EH (cell line): ENCODE measurements around the gene C18orf63.
"Not testable (repeated sequence)": the region's sequence is repeated elsewhere in the genome, so short reads cannot be mapped to it uniquely, and the experiment has no call there.

ENCODE experiments used
- DNase-seq: peaks from one replicate; pipeline ENCODE4 v3.0.0-alpha.2; 2015; ENCODE audit warnings: low read depth

Gene C18orf63

DNA sequence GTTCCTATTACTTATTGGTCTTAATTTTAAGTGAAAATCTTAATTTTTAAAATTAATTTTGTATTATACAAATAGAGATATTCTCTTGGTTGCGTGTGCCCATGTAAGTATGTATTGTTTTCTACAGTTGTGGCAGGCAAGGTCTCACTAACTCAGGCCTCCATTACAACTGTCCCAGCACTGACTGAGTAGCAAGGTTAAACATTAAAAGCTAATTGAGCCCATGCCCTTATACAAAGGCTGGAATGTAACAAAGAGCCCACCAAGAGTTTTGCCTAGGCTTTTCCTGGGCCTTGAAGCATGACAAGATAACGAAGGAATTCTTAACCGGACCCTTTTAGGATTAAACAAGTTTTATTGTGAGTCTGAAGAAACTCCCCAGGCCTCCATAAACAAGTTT, 11.2 kb downstream of the C18orf63 start:
- DNase-seq = not testable (repeated sequence)

DNA sequence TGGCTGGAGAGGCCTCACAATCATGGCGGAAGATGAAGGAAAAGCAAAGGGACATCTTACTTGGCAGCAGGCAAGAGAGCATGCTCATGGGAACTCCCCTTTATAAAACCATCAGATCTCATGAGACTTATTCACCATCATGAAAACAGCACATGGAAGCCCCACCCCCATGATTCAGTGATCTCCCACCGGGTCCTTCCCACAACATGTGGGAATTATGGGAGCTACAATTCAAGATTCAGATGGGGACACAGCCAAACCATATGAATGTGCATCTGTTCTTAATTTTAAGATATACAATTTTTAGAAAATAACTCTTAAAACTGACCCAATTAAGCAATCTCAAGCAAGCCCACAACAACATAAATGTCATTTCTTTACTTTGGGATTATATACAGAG, 12.6 kb downstream of the C18orf63 start:
- DNase-seq = peak; percentile 28

DNA sequence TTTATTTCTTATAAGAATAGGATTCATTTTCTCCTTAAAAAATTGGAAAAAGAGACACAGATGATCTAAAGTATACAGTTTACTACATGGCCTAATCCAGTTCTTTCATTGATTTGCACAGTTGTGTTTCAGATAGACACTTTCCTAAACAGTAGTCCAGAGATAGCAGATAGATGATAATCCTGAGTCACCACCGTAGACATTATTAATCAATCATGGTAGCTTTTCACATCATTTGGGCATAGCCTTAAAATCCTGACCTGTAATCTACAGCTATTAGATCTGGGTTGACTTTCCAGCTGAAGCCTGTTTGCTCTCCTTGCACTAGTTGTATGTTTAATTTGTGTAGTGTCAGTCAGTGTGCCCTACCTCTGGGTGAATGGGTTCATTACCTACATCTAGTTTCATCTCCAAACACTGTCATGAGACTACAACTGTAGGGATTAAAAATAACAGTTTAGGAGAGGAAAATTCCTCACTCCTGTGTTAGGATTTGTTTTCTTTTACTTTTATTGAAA, 14.1 kb downstream of the C18orf63 start:
- DNase-seq = no peak

DNA sequence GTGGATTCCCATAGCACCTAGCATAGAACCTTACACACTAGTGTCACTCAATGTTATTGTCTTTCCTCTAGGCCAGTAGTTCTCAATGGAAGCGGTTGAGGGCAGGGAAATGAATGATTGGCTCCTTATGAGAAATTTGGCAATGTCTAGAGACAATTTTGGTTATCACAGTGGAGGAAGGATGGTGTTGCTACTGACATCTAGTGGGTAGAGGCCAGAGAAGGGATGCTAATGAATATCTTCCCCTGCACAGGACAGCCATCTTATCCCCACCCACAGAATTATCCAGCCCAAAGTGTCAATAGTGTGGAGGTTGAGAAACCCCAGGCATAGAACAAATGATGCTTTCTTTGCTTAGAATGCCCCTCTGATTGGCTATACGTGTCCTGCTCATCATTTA, 15.8 kb downstream of the C18orf63 start:
- DNase-seq = peak; percentile 58

DNA sequence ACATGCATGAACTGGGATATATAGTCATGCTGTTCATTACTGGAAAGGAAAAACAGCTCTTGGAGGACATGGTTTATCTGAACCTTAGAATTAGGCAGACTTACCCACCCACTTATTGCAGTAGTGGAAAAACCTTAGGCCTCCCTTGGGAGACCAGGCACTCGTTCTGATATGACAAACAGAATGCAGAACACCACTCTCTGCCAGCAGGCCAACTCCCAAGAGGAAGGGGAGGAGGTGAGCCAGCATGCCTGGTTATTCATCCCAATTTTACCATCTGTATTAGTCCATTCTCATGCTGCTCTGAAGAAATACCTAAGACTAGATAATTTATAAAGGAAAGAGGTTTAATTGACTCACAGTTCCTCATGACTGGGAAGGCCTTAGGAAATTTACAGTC, 17.5 kb downstream of the C18orf63 start:
- DNase-seq = no peak

DNA sequence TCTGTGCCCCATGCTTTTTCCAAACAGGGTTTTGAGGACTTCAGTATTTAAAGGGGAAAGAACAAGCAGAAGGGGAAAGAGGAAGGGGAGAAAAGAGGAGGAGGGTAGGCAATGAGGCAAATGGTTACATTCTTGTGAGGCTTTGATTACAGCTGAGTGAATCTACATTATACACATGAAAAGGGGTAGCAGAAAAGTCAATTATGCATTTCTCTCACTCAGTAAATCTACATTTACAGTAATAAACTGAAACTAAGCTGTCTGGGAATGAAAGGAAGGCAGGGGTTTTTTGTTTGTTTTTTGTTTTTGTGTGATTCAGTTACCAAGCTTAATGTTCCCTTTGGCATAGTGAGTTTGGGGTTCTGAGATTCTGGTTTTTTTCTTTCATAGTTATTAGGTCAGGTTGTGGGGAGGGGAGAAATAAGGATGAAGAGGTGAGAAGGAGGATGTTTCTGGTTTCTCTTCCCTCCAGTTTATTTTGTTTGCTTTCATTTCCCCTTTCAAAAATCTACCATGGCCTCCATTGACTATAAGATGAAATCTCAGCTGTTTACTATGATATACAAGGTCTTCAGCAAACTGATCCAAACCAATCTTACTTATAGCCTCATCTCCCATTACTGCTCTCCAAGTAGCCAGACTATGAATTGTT, 18.7 kb downstream of the C18orf63 start:
- DNase-seq = no peak

DNA sequence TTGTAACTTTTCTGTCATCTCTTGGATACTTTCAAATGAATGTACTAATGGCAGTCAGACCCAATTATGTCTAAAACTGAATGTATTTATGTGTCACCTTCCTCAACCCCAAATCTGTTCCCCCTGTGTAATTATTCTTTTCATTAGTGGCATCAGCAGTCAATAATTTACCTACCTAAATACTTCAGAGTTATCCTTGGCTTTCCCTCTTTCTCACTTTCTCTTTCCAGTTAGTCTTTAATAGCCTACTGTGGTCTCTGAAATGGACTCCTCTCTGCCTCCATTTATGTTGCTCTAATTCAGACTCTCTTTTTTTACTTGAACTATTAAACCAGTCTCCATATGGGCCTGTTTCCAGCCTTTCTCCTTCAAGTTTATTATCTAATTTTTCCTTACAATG, 21.0 kb downstream of the C18orf63 start:
- DNase-seq = no peak

DNA sequence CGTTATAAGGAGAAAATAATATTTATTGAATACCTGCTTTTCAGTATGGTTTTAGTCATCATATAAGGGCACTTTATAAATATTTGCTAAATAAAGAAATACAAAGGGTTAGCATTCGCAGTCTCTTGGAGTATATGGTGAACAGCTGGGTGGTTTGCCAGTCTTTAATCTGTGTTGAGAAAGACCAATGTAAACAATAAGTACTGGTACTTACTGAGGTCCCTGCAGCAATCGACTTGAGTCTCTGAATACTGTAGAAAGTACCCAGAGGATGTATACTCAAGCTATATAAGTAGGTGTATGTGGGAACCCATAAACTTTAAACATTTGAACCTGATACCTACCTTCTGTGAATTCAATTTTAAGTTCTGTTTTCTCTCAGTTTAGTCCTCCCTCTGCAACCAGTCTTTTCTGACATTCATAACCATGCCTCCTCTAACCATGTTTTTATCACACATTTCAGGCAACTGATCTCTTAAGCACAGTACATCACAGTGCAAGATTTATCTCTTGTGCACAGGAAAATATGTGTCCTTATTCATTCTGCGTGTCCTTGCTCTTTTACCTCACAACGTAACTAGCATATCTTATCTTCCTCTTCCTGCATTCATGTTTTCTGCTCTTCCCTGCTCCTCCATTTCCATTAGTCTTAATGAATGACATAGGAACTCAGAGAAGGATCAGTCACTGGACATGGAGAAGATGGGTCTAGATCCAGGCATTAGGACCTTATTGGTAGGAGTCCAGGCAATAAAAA, 21.7 kb downstream of the C18orf63 start:
- DNase-seq = no peak

DNA sequence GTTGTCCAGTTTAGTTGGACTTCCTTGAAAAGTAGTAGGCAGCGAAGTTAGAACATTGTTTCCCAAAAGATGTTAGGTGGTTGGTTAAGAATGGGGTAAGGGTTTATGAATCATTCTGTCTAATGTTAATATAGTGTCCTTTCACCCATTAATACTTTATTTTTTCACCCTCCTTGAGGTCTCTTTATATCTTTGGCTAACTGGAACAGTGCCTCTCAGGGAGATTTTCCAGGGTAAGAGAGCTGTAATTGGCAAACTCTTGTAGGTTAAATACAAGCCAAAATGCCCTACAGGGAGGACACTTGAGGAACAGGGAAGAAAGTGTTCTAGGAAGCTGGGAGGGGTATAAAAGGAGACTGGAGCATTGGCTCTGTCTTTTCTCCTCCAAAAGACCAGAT, 22.3 kb downstream of the C18orf63 start:
- DNase-seq = no peak

DNA sequence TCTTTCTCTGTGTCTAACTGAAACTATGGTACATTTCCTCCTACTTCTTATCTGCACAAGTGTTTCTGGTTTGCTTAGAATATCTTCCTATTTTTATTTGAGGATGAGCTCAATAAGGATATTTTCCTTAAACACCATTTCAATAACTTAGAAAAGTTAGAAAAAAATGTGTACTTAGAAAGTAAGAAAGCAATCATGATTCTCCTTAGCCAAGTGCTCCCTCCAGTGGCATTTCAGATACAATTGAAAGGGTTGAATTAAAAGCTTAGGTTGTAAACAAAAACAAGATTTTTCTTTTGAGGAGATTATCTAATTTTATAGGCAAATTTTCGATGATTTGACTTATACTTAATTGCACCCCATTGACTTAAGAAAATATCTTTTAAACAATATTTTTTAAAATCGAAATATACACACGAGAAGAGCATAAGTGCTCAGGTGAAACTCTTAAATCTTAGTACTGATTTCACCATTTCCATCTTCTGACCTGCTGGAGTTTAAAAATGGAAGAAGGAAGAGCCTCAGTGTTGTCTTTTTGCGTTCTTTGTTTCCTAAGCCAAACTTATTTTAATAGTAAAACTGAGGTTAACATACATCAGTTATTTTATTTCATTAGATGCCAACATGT, 26.9 kb downstream of the C18orf63 start:
- peak; percentile 65 for DNase-seq

DNA sequence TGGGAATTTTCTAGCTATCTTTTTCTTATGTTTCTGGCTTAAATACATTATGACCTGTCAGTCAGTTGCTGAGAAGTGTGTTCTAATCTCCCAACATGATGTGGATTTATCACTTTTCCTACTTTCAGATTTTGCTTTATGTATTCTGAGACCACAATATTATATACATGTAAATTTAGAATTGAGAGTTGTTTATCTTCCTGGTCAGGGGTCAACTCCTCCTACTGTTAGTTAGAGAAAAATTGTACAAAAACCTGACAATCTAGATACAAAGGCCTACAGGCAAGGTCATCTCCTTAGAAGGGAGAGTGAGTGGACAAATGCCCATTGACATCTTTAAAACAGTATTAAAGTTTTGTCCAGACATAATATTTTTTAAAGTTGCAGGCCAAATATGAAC, 30.6 kb downstream of the C18orf63 start:
- no peak for DNase-seq

DNA sequence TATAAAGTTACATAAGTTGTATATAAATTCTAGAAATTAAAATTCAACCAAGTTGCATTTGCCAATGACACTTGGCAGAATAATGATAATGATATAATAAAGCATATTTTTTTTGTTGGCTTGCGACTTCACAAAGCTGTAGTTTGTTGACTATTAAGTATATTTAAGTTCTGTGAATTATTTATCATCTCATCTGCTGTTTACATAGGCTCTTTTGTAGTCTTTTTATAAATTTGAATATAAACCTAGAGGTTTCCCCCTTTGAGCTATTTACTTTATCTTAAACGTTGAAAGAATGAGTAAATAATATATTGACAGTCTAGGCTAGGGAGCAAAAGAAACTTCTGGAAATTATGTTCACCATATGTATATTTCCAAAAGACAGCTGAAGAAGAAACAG, 32.9 kb downstream of the C18orf63 start:
- no peak for DNase-seq

DNA sequence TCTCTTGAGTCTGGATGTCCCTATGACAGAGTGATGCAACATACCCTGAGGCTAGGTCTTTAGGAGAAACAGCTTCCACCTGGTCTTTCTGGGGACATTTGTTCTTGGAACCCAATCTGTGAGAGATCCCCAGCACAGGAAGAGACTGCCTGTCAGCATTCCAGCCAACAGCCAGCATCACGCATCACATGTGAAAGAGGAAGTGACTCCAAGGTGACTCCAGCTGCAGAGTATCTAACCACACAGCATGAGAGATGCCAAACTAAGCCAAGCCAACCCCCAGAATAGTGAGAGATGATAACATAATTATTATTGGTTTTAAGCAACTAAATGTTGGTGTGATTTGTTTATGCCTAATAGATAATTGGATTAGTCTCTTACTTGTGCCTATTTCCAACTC, 35.7 kb downstream of the C18orf63 start:
- peak; percentile 66 for DNase-seq

DNA sequence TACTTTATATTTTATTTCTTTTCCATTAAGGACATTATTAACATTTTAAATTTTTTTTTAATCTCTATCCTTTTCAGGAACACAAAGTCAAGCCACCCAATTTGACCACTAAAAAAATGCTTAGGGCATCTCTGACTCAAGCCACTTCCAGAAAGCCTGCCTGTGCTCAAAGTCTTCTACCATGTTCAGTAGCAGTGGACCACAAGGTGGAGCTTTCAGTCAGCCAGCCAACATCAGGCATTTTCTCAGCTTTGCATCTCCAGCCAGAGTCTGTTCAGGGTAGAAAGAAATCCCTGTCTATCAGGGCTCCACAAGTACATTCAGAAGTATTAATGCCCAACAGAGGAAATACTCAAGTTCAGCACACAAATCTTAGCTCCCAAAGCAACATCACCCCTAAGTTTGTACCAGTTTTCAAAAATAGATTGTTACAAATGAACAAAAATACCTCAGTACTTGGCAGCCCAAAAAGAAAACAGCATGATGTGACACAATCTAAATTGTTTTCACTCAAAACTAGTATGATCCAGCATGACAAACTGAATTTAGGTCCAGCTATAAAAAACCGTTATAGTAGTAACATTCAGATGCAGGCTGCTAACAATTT, 37.6 kb downstream of the C18orf63 start:
- DNase-seq = peak; percentile 71

DNA sequence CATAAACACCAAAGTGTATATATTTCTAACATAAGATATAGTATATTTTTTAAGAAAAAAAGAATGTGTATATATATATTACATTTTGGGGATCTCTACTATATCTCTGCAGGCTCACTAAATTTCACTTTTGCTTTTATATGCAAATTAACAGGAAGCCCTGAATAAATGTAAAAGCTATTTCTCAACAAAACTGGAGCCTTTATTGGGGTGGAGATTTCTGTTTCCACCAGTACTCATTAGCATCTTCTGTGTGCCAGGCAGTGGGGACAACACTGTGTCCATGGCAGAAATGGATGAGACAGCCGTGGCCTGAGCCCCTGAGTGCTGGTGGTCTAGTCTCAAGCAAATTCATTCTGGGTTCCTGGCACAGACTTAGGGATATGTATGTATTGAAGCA, 41.3 kb downstream of the C18orf63 start:
- DNase-seq = no peak

DNA sequence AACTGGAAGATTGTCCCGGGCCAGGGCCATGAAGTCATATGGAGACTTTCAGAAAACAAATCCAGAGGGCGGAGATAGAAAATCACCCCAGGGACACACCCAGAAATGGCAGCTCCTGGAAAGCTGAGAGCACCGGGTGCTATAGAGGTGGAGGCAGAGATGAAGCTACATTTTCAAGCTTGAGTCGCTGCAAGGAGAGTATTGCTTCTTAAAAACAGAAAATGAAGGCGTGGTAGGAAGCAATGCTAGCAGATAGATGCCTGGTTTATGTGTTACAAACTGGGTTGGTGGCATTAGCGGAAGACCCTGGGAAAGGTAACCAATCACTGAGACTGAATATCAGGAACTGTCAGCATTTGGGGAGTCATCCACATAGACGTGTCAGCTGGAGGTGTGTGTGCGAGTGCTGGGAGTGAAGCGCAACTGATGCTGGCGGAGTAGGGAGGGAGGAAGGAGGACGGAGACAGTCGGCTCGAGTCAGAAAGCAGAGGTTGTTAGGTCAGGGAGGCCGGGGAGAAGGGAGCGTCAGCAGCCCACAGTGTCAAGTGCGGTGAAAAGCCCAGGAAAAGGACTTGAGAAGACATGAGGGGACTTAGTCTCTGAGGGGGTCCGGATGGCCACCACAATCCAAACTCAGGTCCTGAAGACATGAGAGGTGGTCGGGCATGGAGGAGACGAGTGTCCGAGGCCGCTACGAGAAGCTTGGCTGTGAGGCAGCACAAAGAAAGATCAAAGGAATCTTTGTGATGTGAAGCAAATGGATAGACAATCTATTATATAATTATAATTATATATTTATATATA, 45.4 kb downstream of the C18orf63 start:
- no peak for DNase-seq

DNA sequence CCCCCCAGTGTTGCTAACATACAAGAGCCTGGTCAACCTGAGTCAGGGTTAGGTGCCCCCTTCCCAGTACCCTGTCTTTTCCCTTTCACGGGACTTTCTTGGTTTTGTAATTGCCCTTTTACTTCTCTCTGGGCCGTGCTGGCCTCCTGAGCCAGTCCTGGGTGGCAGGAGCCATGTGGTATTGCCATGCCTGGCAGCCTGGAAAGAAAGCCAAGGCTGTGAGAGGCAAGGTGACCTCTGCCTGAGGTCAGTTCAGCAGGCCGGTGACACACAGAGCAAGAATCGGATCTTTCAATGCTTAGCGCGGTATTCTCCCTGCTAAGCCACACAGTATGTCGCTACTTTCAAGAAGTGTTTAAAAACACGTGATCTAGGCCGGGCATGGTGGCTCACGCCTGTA, 52.3 kb downstream of the C18orf63 start:
- no peak for DNase-seq

DNA sequence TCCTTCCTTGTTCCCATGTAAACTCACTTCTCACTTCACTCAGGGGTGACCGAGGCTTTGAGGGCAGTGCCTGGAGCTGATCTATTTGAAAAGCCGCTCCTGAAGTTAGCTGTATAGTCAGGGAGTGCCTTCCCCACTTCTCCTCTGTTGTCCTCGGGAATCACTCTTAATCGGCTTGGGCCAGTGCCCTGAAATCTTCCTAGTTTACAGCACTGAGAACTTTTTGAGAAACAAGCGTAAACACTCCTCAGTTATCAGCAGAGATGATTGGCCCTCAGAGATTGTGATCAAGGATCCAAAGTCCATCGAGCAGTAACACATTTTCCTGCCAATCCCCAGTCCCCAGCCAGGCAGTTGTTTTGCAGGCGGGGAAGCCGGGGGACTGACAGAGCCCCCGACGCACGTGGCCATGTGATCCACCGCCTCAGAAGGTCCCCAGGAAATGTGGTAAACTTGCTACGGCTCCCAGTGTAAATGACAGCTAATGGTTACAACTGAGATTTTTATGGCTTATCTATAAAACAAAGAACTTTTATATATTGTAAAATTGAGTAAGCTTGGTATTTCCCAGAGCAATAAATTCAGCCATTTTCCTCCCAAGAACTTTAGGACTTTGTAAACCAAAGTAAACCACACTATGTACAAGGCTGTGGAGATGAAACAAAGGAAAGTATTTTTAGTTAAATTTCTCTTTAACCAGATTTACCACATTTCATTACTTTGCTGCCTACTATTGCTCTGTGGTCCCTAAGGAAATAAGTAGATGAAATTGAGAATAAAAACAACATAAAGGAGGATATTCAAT, 53.5 kb downstream of the C18orf63 start:
- no peak for DNase-seq

DNA sequence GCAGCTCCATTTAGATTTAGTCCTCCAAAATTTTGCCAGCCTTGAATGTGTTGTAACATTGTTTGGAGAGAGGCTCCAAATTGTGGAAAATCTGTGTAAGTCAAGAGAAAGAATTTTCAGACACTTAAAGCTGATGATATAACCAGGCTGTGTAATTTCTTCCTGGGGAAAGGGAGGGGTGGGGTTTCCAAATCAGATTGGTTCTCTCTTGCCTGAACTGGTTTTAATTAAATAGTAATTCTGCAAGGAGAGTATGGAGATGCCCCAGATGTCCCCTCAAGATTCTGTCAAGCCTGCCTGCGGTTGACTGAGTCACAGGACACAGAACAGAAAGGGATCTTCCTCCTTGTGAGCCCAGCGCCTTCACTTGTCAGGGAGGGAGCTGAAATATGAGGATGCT, 54.5 kb downstream of the C18orf63 start:
- peak; percentile 42 for DNase-seq

DNA sequence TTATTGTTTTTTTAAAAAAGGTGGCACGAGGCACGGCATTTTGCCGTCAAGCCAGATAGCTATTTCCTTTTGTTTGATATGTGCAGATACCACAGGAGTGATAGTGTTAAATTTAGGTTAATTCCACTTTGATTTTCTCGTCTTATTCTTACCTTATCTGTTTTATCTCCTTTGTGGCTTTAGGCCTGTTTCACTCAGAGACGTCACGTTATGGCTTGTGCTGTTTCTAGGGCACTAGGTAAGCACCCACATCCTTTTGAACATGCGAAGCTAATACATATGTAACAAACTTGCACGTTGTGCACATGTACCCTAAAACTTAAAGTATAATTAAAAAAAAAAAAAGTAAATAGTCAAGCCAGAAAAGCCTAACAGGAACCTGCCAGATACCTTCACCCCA, 57.8 kb downstream of the C18orf63 start:
- DNase-seq = no peak

DNA sequence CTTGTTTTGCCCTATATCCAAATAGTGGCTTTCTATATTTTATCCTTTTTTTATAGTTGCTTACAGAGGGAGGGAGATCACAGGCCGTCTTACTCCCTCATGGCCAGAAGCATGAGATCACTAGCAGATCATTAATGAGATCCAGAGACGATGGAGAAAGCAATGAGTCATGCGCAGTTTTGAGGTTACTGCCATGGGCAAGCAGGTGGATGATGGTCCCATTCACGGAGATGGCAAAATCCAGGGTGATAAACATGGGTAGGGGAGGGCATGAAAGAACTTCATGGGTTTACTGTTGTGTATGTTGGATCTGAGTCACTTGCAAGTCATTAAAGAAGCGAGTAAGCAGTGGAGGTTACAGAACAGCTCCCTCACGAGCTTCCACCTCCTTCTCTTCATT, 60.4 kb downstream of the C18orf63 start:
- peak; percentile 17 for DNase-seq
